Endothelial cell of umbilical vein (primary cell): ENCODE results near the gene COG6. TPM values are rescaled to one million over a fixed set of nuclear protein-coding genes. Genes with fewer than 3 reads are reported as not detected.

Experiments
- Bru-seq: library from RNA; stranded (reverse); fragments of 400-500 nt; gene quantifications from one replicate; lab custom pipeline; 2021; lab: Mats Ljungman, UMichigan
- BruChase-seq, 2 experiments: library from RNA; stranded (reverse); fragments of 400-500 nt; gene quantifications; one replicate each; lab custom pipeline; 2021; lab: Mats Ljungman, UMichigan
- BruUV-seq: library from RNA; stranded (reverse); fragments of 400-500 nt; replicated peaks from 2 replicates; lab custom pipeline; 2021; lab: Mats Ljungman, UMichigan
- CTCF ChIA-PET: fragments of 300-600, 350-600 bp; sonication (Branson Sonifier 250); formaldehyde crosslinking; loops from one replicate; lab custom pipeline; 2021; ENCODE audit warnings: antibody characterized with exemption, inconsistent platforms; lab: Charles Lee
- POLR2A ChIA-PET: fragments of 300-600, 350-600 bp; sonication (Branson Sonifier 250); formaldehyde crosslinking; loops from one replicate; lab custom pipeline; 2021; ENCODE audit warnings: antibody characterized with exemption, inconsistent platforms; lab: Charles Lee
- DNase-seq: peaks from one replicate; pipeline ENCODE4 v3.0.0-alpha.2; 2011; ENCODE audit warnings: low read depth, low spot score
- FAIRE-seq: peaks from 2 replicates; lab custom pipeline; 2011; peaks lifted over from hg19 to GRCh38; lab: Jason Lieb, UNC
- H2AFZ ChIP-seq: 2 replicates; pipeline ENCODE4 v1.6.0; 2012; ENCODE audit warnings: low read depth, low read length, control low read depth, inconsistent platforms
- H3K27ac ChIP-seq: 2 replicates; pipeline ENCODE4 v1.5.1; 2011; ENCODE audit warnings: low read depth, mild to moderate bottlenecking, control low read depth, low read length, moderate library complexity; ENCODE audit not compliant: insufficient read depth
- H3K27me3 ChIP-seq, 2 experiments: 2 replicates each; pipeline versions ENCODE4 v1.6.0 to v1.6.1; 2011; ENCODE audit warnings: low read length in 2 of 2, mixed read lengths in 1 of 2; ENCODE audit not compliant: control insufficient read depth in 2 of 2, insufficient read depth in 2 of 2
- H3K36me3 ChIP-seq, 2 experiments: 2 replicates in 1 of 2; 3 replicates in 1 of 2; pipeline ENCODE4 v1.5.1; 2011; ENCODE audit warnings: low read length in 2 of 2, mild to moderate bottlenecking in 1 of 2, moderate library complexity in 1 of 2; ENCODE audit not compliant: control insufficient read depth in 2 of 2, insufficient read depth in 2 of 2; ENCODE audit errors: extremely low read depth in 1 of 2
- H3K4me1 ChIP-seq: 3 replicates; pipeline ENCODE4 v1.5.1; 2011; ENCODE audit warnings: mild to moderate bottlenecking, low read length; ENCODE audit not compliant: control insufficient read depth, insufficient read depth; ENCODE audit errors: extremely low read depth
- H3K4me2 ChIP-seq: 2 replicates; pipeline ENCODE4 v1.6.1; 2011; ENCODE audit warnings: low read length, control low read depth, mixed read lengths; ENCODE audit not compliant: insufficient read depth
- H3K4me3 ChIP-seq, 3 experiments: fragments of 200-600 bp in 1 of 3; sonication (generic), shearing (Covaris generic) in 1 of 3; replicated peaks in 1 of 3; 2 replicates each; pipeline ENCODE4 v1.5.1; 2011 to 2016; ENCODE audit warnings: control low read depth in 3 of 3, low read length in 3 of 3, mild to moderate bottlenecking in 2 of 3, inconsistent platforms in 1 of 3, low read depth in 1 of 3, moderate library complexity in 1 of 3; ENCODE audit not compliant: insufficient read depth in 1 of 3
- H3K79me2 ChIP-seq: 2 replicates; pipeline ENCODE4 v1.6.0; 2012; ENCODE audit warnings: low read length, inconsistent platforms; ENCODE audit not compliant: control insufficient read depth, insufficient read depth
- H3K9ac ChIP-seq: replicated peaks from 2 replicates; pipeline ENCODE3; 2011; ENCODE audit warnings: low read length, control low read depth; ENCODE audit not compliant: insufficient read depth; ENCODE audit errors: extremely low read depth
- H3K9me1 ChIP-seq: replicated peaks from 3 replicates; pipeline ENCODE4 v1.6.0; 2011; ENCODE audit warnings: mild to moderate bottlenecking, low read length; ENCODE audit not compliant: control insufficient read depth, insufficient read depth; ENCODE audit errors: extremely low read depth
- H3K9me3 ChIP-seq: replicated peaks from 2 replicates; pipeline ENCODE4 v1.5.1; 2012; ENCODE audit warnings: low read length, inconsistent platforms; ENCODE audit not compliant: control insufficient read depth, insufficient read depth
- H4K20me1 ChIP-seq: replicated peaks from 2 replicates; pipeline ENCODE3; 2011; ENCODE audit warnings: mild to moderate bottlenecking, low read length; ENCODE audit not compliant: control insufficient read depth, insufficient read depth; ENCODE audit errors: extremely low read depth
- CTCF ChIP-seq, 2 donors: IDR thresholded peaks; 1 replicate in 1 of 2; 2 replicates in 1 of 2; pipeline ENCODE4 v1.5.1; 2011; ENCODE audit warnings: low read length in 2 of 2, mild to moderate bottlenecking in 2 of 2, moderate library complexity in 2 of 2, control low read depth in 1 of 2, inconsistent platforms in 1 of 2, low read depth in 1 of 2; ENCODE audit not compliant: insufficient read depth in 1 of 2; ENCODE audit errors: extremely low read depth in 1 of 2
- FOS ChIP-seq: IDR thresholded peaks from 2 replicates; pipeline ENCODE4 v1.6.1; 2011; ENCODE audit warnings: mild to moderate bottlenecking, low read length, moderate library complexity, borderline replicate concordance; ENCODE audit not compliant: insufficient read depth
- GATA2 ChIP-seq: IDR thresholded peaks from 2 replicates; pipeline ENCODE4 v1.7.0; 2011; ENCODE audit warnings: low read depth, mild to moderate bottlenecking, moderate library complexity, mixed read lengths, low read length; ENCODE audit not compliant: insufficient read length, insufficient read depth
- MYC ChIP-seq: IDR thresholded peaks from one replicate; pipeline ENCODE4 v1.6.1; 2011; ENCODE audit warnings: mild to moderate bottlenecking, low read depth, low read length
- POLR2A ChIP-seq: IDR thresholded peaks from 2 replicates; pipeline ENCODE4 v1.6.1; 2012; ENCODE audit warnings: low read depth, mild to moderate bottlenecking, control low read depth, low read length
- POLR2AphosphoS5 ChIP-seq: IDR thresholded peaks from 2 replicates; pipeline ENCODE4 v1.6.1; 2012; ENCODE audit warnings: low read depth, mild to moderate bottlenecking, control low read depth, low read length, moderate library complexity; ENCODE audit not compliant: insufficient read depth
- dilution Hi-C: fragments of 300-500 bp; cut with MboI; formaldehyde crosslinking; loops from one replicate; pipeline ENCODE4 v1.15.0; 2019; ENCODE audit warnings: low sequenced_read_pairs; ENCODE audit not compliant: extremely low pct_ligation_motif_present
- intact Hi-C: fragments of 100-400 bp; cut with micrococcal nuclease; formaldehyde crosslinking; loops from one replicate; pipeline ENCODE4 v1.10.0; 2022
- long read RNA-seq: library from polyadenylated mRNA; stranded (forward); transcript quantifications from one replicate; pipeline ENCODE4 v2.0.0, GENCODE V29; 2021
- polyA minus RNA-seq, 3 experiments: library from RNA; depleted of rRNA, polyadenylated mRNA; stranded (reverse); fragments of >200 nt; gene quantifications; 1 replicate in 1 of 3; 2 replicates in 2 of 3; pipeline ENCODE4 v1.2.3, GENCODE V29; 2011
- polyA plus RNA-seq, 4 experiments: library from polyadenylated mRNA; depleted of rRNA in 3 of 4; stranded (reverse) in 3 of 4; unstranded in 1 of 4; fragments of >200 nt; gene quantifications; 2 replicates each; pipeline versions ENCODE4 v1.2.1 to v1.2.3, GENCODE V29; 2011 to 2012; ENCODE audit warnings: missing spikeins in 1 of 4
- total RNA-seq: library from RNA; stranded (reverse); gene quantifications from 2 replicates; pipeline ENCODE4 v1.2.3, GENCODE V29; 2021

The COG6 gene
- 33.1 and 41.1 TPM in 2 replicates for total RNA-seq
- polyA plus RNA-seq, result 11.0 and 12.1 TPM in 2 replicates
- 11.4 and 15.3 TPM in 2 replicates for polyA plus RNA-seq (2011; cell fraction: cytosol; rRNA removed)
- polyA plus RNA-seq (2011; cell fraction: nucleus; rRNA removed), result 21.1 and 22.9 TPM in 2 replicates
- polyA plus RNA-seq (2012), result 17.2 and 19.5 TPM in 2 replicates
- 20.5 and 21.9 TPM in 2 replicates for polyA minus RNA-seq
- polyA minus RNA-seq (2011; cell fraction: cytosol; rRNA and poly(A)+ RNA removed), result 4.8 TPM
- polyA minus RNA-seq (2011; cell fraction: nucleus; rRNA and poly(A)+ RNA removed), result 39.6 and 46.6 TPM in 2 replicates
- Bru-seq, nascent RNA, result percentile 72 among the genes with signal in this experiment
- percentile 56 among the genes with signal in this experiment for BruChase-seq, experiment 1, labeled RNA remaining after a 6-hour chase
- BruChase-seq, experiment 2, labeled RNA remaining after a 2-hour chase, result percentile 74 among the genes with signal in this experiment
- long read RNA-seq, transcript COG6-204 (19 exons, 3,563 nt), result major isoform, 34 of 47 reads
- long read RNA-seq, partial matches to known transcripts, result 5 of 47 reads
- long read RNA-seq, other reads (novel, unspliced or antisense), result 7 of 47 reads

DNA sequence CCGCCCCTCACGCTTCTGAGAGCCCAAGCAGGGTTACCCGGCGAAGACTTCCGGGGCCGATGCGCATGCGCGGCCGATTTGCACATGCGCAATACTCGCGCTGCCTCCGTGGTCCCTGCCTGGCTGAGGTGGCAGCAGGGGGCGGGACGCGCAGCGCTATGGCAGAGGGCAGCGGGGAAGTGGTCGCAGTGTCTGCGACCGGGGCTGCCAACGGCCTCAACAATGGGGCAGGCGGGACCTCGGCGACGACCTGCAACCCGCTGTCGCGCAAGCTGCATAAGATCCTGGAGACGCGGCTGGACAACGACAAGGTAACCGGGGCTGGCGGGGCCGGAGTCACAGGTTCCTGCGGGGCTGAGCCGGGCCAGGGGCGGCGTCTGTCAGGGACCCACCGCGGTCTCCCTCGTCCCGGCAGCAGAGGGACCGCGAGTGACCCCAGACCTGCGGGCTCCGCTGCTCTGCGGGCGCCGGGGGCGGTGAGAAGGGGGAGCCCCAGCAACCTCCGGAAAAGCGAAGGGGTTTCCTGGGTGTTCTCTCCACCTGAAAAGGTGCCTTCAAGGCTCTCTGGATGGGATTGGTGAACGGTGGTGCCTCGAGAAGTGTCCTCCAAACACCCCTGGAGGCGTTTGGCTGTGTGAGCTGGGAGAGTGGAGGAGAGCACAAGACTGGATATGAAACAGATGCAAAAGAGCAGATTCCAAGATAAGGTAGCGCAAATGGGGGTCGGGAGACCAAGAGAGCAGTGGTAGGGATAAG is at the start of gene COG6:
TSS of gene COG6 (plus strand) at position 94 of the 756 bp plus-strand sequence. CDS start at position 159, 65 bp downstream.
- peak; percentile 96 for DNase-seq
- H3K4me1 ChIP-seq, result peaks cover 5% of the 10 kb centered on the region
- dilution Hi-C loops, result no loop called here
- H3K27me3 ChIP-seq, result no peaks in the 10 kb centered on the region
- H2AFZ ChIP-seq, result peak within 1 kb of the TSS; percentile 99
- no peaks in the 10 kb centered on the region for H4K20me1 ChIP-seq
- FAIRE-seq, result no peak
- H3K9me3 ChIP-seq, result no peaks in the 10 kb centered on the region
- ChIA-PET CTCF (interaction anchor here (0.6 to 1.5 kb wide), 2 partner anchors 44 to 1120 kb away, joined by 3 to 4 read pairs; no protein-coding TSS in a partner anchor), POLR2A (no interaction called here)
- peak within 1 kb of the TSS; percentile 76 for H3K4me2 ChIP-seq
- no TSS peak for BruUV-seq
- H3K9ac ChIP-seq, result peak within 1 kb of the TSS; percentile 71
- TF ChIP-seq CTCF (IDR thresholded peaks at IDR 0.05; ENCODE audit: extremely low read depth in 1 of 2, insufficient read depth in 1 of 2, low read depth in 1 of 2, low read length in 2 of 2) (peak in 1 of 2 donors; percentile 6), FOS (no peak), GATA2 (peak; percentile 62), POLR2A (peak; percentile 55), POLR2AphosphoS5 (peak; percentile 50), MYC (no peak)
- peaks cover 3% of the 10 kb centered on the region for H3K9me1 ChIP-seq
- H3K36me3 ChIP-seq, result peaks cover 0 to 4% of the 10 kb centered on the region in 2 experiments
- peak within 1 kb of the TSS; percentile 33 for H3K27ac ChIP-seq
- peaks cover 6% of the 10 kb centered on the region for H3K79me2 ChIP-seq
- intact Hi-C loops, result no loop called here
- H3K4me3 ChIP-seq, result peak within 1 kb of the TSS; percentile 75 to 99 (median 92)
